Skeletal muscle satellite cell (primary cell): ENCODE results near the gene SLC3A2.
A peak's percentile ranks its signal among the peaks of the same experiment; 100 is the strongest.
"Not testable (repeated sequence)": the region's sequence is repeated elsewhere in the genome, so short reads cannot be mapped to it uniquely, and the experiment has no call there.

Experiments
- H3K27me3 ChIP-seq: 2 replicates; pipeline ENCODE4 v1.7.0; 2013; ENCODE audit warnings: low read length; ENCODE audit not compliant: control insufficient read depth, insufficient read depth
- H3K36me3 ChIP-seq: 2 replicates; pipeline ENCODE4 v1.7.0; 2013; ENCODE audit warnings: mild to moderate bottlenecking, control low read depth, low read length; ENCODE audit not compliant: insufficient read depth
- H3K4me1 ChIP-seq: 2 replicates; pipeline ENCODE4 v1.7.0; 2013; ENCODE audit warnings: low read length; ENCODE audit not compliant: control insufficient read depth, insufficient read depth
- H3K4me2 ChIP-seq: 2 replicates; pipeline ENCODE4 v1.7.0; 2013; ENCODE audit warnings: mild to moderate bottlenecking, low read length
- H3K4me3 ChIP-seq: 2 replicates; pipeline ENCODE4 v1.7.0; 2013; ENCODE audit warnings: low read length
- H3K9ac ChIP-seq: 2 replicates; pipeline ENCODE4 v1.7.0; 2013; ENCODE audit warnings: mild to moderate bottlenecking, low read depth, low read length, moderate library complexity
- H3K9me3 ChIP-seq: replicated peaks from 2 replicates; pipeline ENCODE4 v1.7.0; 2013; ENCODE audit warnings: mild to moderate bottlenecking, control low read depth, low read length

SLC3A2 gene

GRCh38 chr11:62842891-62843290 is 37.8 kb upstream of the SLC3A2 start:
- not testable (repeated sequence) for H3K27me3 ChIP-seq, H3K9me3 ChIP-seq, H3K4me3 ChIP-seq, H3K36me3 ChIP-seq, H3K4me1 ChIP-seq
- Histone ChIP-seq H3K9ac (peak overlapping the region; percentile 91), H3K4me2 (peak overlapping the region; percentile 88)

- H3K9me3 ChIP-seq: no peaks in the 10 kb centered on the region
- no peak overlapping the region for H3K9ac ChIP-seq
- H3K36me3 ChIP-seq: no peaks in the 10 kb centered on the region
- peaks cover 9% of the 10 kb centered on the region for H3K4me1 ChIP-seq
- H3K4me2 ChIP-seq: no peak overlapping the region
- no peak overlapping the region for H3K4me3 ChIP-seq
- no peaks in the 10 kb centered on the region for H3K27me3 ChIP-seq
Measured at GRCh38 chr11:62843466-62843865, 37.2 kb upstream of the SLC3A2 start.

- no peak overlapping the region for H3K4me3 ChIP-seq
- H3K36me3 ChIP-seq: no peaks in the 10 kb centered on the region
- no peak overlapping the region for H3K9ac ChIP-seq
- H3K27me3 ChIP-seq: no peaks in the 10 kb centered on the region
- H3K4me1 ChIP-seq: peaks cover 9% of the 10 kb centered on the region
- H3K9me3 ChIP-seq: no peaks in the 10 kb centered on the region
- no peak overlapping the region for H3K4me2 ChIP-seq
Measured at GRCh38 chr11:62844154-62844553, 36.5 kb upstream of the SLC3A2 start.

- H3K27me3 ChIP-seq: no peaks in the 10 kb centered on the region
- H3K9ac ChIP-seq: no peak overlapping the region
- peaks cover 9% of the 10 kb centered on the region for H3K4me1 ChIP-seq
- H3K4me3 ChIP-seq: no peak overlapping the region
- no peaks in the 10 kb centered on the region for H3K9me3 ChIP-seq
- H3K4me2 ChIP-seq: no peak overlapping the region
- peaks cover under 1% of the 10 kb centered on the region for H3K36me3 ChIP-seq
Measured at GRCh38 chr11:62846177-62846576, 34.5 kb upstream of the SLC3A2 start.

GRCh38 chr11:62847767-62848314 is 32.9 kb upstream of the SLC3A2 start:
- Histone ChIP-seq H3K9ac (no peak overlapping the region), H3K36me3 (peaks cover 17% of the 10 kb centered on the region), H3K4me3 (no peak overlapping the region), H3K4me2 (no peak overlapping the region), H3K9me3 (no peaks in the 10 kb centered on the region), H3K27me3 (no peaks in the 10 kb centered on the region), H3K4me1 (peaks cover 5% of the 10 kb centered on the region)

- Histone ChIP-seq H3K9ac (no peak overlapping the region), H3K4me1 (peaks cover 21% of the 10 kb centered on the region), H3K36me3 (peaks cover 42% of the 10 kb centered on the region), H3K9me3 (no peaks in the 10 kb centered on the region), H3K4me2 (no peak overlapping the region), H3K27me3 (no peaks in the 10 kb centered on the region), H3K4me3 (no peak overlapping the region)
Measured at GRCh38 chr11:62850911-62851806, 29.5 kb upstream of the SLC3A2 start.

GRCh38 chr11:62851807-62852522 is 28.7 kb upstream of the SLC3A2 start:
- Histone ChIP-seq H3K36me3 (peaks cover 42% of the 10 kb centered on the region), H3K9ac (no peak overlapping the region), H3K4me3 (no peak overlapping the region), H3K9me3 (no peaks in the 10 kb centered on the region), H3K27me3 (no peaks in the 10 kb centered on the region), H3K4me2 (peak overlapping the region; percentile 89), H3K4me1 (peaks cover 21% of the 10 kb centered on the region)

GRCh38 chr11:62852523-62853188 is 28.0 kb upstream of the SLC3A2 start:
- peak overlapping the region; percentile 83 for H3K4me3 ChIP-seq
- H3K9ac ChIP-seq: peak overlapping the region; percentile 86
- H3K27me3 ChIP-seq: no peaks in the 10 kb centered on the region
- H3K4me1 ChIP-seq: peaks cover 22% of the 10 kb centered on the region
- peaks cover 42% of the 10 kb centered on the region for H3K36me3 ChIP-seq
- peak overlapping the region; percentile 89 for H3K4me2 ChIP-seq
- H3K9me3 ChIP-seq: no peaks in the 10 kb centered on the region

GRCh38 chr11:62853279-62853965 is 27.3 kb upstream of the SLC3A2 start:
- Histone ChIP-seq H3K4me1 (peaks cover 29% of the 10 kb centered on the region), H3K27me3 (no peaks in the 10 kb centered on the region), H3K4me3 (peak overlapping the region; percentile 83), H3K9ac (peak overlapping the region; percentile 86), H3K9me3 (no peaks in the 10 kb centered on the region), H3K4me2 (peak overlapping the region; percentile 89), H3K36me3 (peaks cover 42% of the 10 kb centered on the region)

- Histone ChIP-seq H3K9ac (peak overlapping the region; percentile 86), H3K9me3 (no peaks in the 10 kb centered on the region), H3K4me1 (peaks cover 29% of the 10 kb centered on the region), H3K4me2 (peak overlapping the region; percentile 89), H3K27me3 (no peaks in the 10 kb centered on the region), H3K4me3 (peak overlapping the region; percentile 83), H3K36me3 (peaks cover 42% of the 10 kb centered on the region)
Measured at GRCh38 chr11:62854013-62854824, 26.5 kb upstream of the SLC3A2 start.
